Astrocyte (in vitro differentiated cells and primary cell): Measurements from ENCODE around the gene TMEM8B. TPM values are rescaled to one million over a fixed set of nuclear protein-coding genes. Genes with fewer than 3 reads are reported as not detected.

ENCODE experiments used
- DNase-seq: peaks from one replicate; pipeline ENCODE4 v3.0.0-alpha.2; 2010; ENCODE audit warnings: low read depth
- FAIRE-seq: peaks from 2 replicates; lab custom pipeline; 2011; peaks lifted over from hg19 to GRCh38; lab: Jason Lieb, UNC
- H2AFZ ChIP-seq: 2 replicates; pipeline ENCODE4 v1.6.0; 2012; ENCODE audit warnings: low read depth, low read length, inconsistent platforms
- H3K27ac ChIP-seq: 2 replicates; pipeline ENCODE4 v1.5.1; 2011; ENCODE audit warnings: low read depth, low read length, inconsistent platforms
- H3K27me3 ChIP-seq: 2 replicates; pipeline ENCODE4 v1.6.0; 2011; ENCODE audit warnings: low read length, inconsistent platforms; ENCODE audit not compliant: insufficient read depth
- H3K36me3 ChIP-seq: 2 replicates; pipeline ENCODE4 v1.5.1; 2011; ENCODE audit warnings: low read length, inconsistent platforms; ENCODE audit not compliant: insufficient read depth
- H3K4me1 ChIP-seq: 2 replicates; pipeline ENCODE4 v1.5.1; 2011; ENCODE audit warnings: low read length, inconsistent platforms; ENCODE audit not compliant: insufficient read depth
- H3K4me2 ChIP-seq: 2 replicates; pipeline ENCODE4 v1.6.0; 2012; ENCODE audit warnings: low read length, inconsistent platforms
- H3K4me3 ChIP-seq: 2 replicates; pipeline ENCODE4 v1.5.1; 2011; ENCODE audit warnings: low read depth, mild to moderate bottlenecking, low read length, inconsistent platforms; ENCODE audit not compliant: insufficient read depth
- H3K79me2 ChIP-seq: 2 replicates; pipeline ENCODE4 v1.6.0; 2012; ENCODE audit warnings: mild to moderate bottlenecking, low read length, inconsistent platforms; ENCODE audit not compliant: insufficient read depth
- H3K9ac ChIP-seq: 2 replicates; pipeline ENCODE4 v1.6.0; 2012; ENCODE audit warnings: mild to moderate bottlenecking, low read length, inconsistent platforms
- H3K9me3 ChIP-seq: 2 replicates; pipeline ENCODE4 v1.5.1; 2012; ENCODE audit warnings: low read depth, mild to moderate bottlenecking, low read length, inconsistent platforms; ENCODE audit not compliant: insufficient read depth
- H4K20me1 ChIP-seq: 2 replicates; pipeline ENCODE4 v1.6.0; 2012; ENCODE audit warnings: low read length, inconsistent platforms; ENCODE audit not compliant: insufficient read depth
- H3K27ac Mint-ChIP-seq: one replicate; pipeline ENCODE4 v1.8.0; 2021; ENCODE audit warnings: mild to moderate bottlenecking, mixed read lengths; ENCODE audit not compliant: unreplicated experiment
- H3K27me3 Mint-ChIP-seq: one replicate; pipeline ENCODE4 v1.8.0; 2021; ENCODE audit warnings: low read depth, mixed read lengths; ENCODE audit not compliant: unreplicated experiment
- H3K36me3 Mint-ChIP-seq: one replicate; pipeline ENCODE4 v1.8.0; 2021; ENCODE audit warnings: low read depth, mixed read lengths; ENCODE audit not compliant: unreplicated experiment
- H3K4me1 Mint-ChIP-seq: one replicate; pipeline ENCODE4 v1.8.0; 2021; ENCODE audit warnings: low read depth, mixed read lengths; ENCODE audit not compliant: unreplicated experiment
- H3K4me3 Mint-ChIP-seq: one replicate; pipeline ENCODE4 v1.8.0; 2021; ENCODE audit warnings: mild to moderate bottlenecking, moderate library complexity, mixed read lengths; ENCODE audit not compliant: unreplicated experiment
- H3K9me3 Mint-ChIP-seq: one replicate; pipeline ENCODE4 v1.8.0; 2021; ENCODE audit warnings: mild to moderate bottlenecking, mixed read lengths; ENCODE audit not compliant: unreplicated experiment
- CTCF ChIP-seq: IDR thresholded peaks from 2 replicates; pipeline ENCODE4 v1.5.1; 2011; ENCODE audit warnings: low read depth, mild to moderate bottlenecking, inconsistent platforms, low read length, moderate library complexity; ENCODE audit not compliant: insufficient read depth
- EZH2 ChIP-seq: IDR thresholded peaks from 2 replicates; pipeline ENCODE4 v1.6.1; 2012; ENCODE audit warnings: mild to moderate bottlenecking, low read length, inconsistent platforms; ENCODE audit not compliant: insufficient read depth
- total RNA-seq: library from RNA; stranded (reverse); gene quantifications from 2 replicates; pipeline ENCODE4 v1.2.1, GENCODE V29; 2021

Gene TMEM8B
- total RNA-seq, 1 donor from 2014 or later: 8.9 TPM

GRCh38 chr9:35864695-35865255, 35.7 kb downstream of the TMEM8B start:
- H2AFZ ChIP-seq: no peak overlapping the region
- no peak overlapping the region for H3K4me2 ChIP-seq
- no peak overlapping the region for H3K4me3 Mint-ChIP-seq
- DNase-seq: no peak
- no peaks in the 10 kb centered on the region for H3K9me3 ChIP-seq
- no peak overlapping the region for H3K27ac ChIP-seq
- H3K36me3 ChIP-seq: no peaks in the 10 kb centered on the region
- H3K27ac Mint-ChIP-seq: no peak overlapping the region
- peaks cover 2% of the 10 kb centered on the region for H3K9me3 Mint-ChIP-seq
- no peak for TF ChIP-seq CTCF
- no peak for TF ChIP-seq EZH2
- no peaks in the 10 kb centered on the region for H3K4me1 ChIP-seq
- no peaks in the 10 kb centered on the region for H3K79me2 ChIP-seq
- no peaks in the 10 kb centered on the region for H4K20me1 ChIP-seq
- peaks cover 47% of the 10 kb centered on the region for H3K27me3 Mint-ChIP-seq
- H3K9ac ChIP-seq: no peak overlapping the region
- peaks cover 20% of the 10 kb centered on the region for H3K27me3 ChIP-seq
- peaks cover 5% of the 10 kb centered on the region for H3K36me3 Mint-ChIP-seq
- no peak for FAIRE-seq
- no peaks in the 10 kb centered on the region for H3K4me1 Mint-ChIP-seq
- no peak overlapping the region for H3K4me3 ChIP-seq

- no peak overlapping the region for H3K4me2 ChIP-seq
- Mint-ChIP-seq H3K4me3 (no peak overlapping the region), H3K36me3 (peaks cover 5% of the 10 kb centered on the region), H3K4me1 (no peaks in the 10 kb centered on the region), H3K27me3 (peaks cover 24% of the 10 kb centered on the region), H3K27ac (no peak overlapping the region), H3K9me3 (peaks cover 2% of the 10 kb centered on the region)
- no peaks in the 10 kb centered on the region for H3K79me2 ChIP-seq
- no peak for TF ChIP-seq CTCF
- TF ChIP-seq EZH2: no peak
- H4K20me1 ChIP-seq: no peaks in the 10 kb centered on the region
- DNase-seq (no peak), FAIRE-seq (no peak)
- H3K27me3 ChIP-seq: peaks cover 3% of the 10 kb centered on the region
- no peak overlapping the region for H3K9ac ChIP-seq
- H3K4me1 ChIP-seq: no peaks in the 10 kb centered on the region
- no peaks in the 10 kb centered on the region for H3K36me3 ChIP-seq
- H3K9me3 ChIP-seq: no peaks in the 10 kb centered on the region
- no peak overlapping the region for H3K4me3 ChIP-seq
- H3K27ac ChIP-seq: no peak overlapping the region
- no peak overlapping the region for H2AFZ ChIP-seq
These were observed 38.5 kb downstream of the TMEM8B start for GRCh38 chr9:35867538-35867937.

- Histone ChIP-seq H3K4me2 (no peak overlapping the region), H3K9ac (no peak overlapping the region), H3K27ac (no peak overlapping the region), H3K4me1 (no peaks in the 10 kb centered on the region), H3K79me2 (no peaks in the 10 kb centered on the region), H3K9me3 (no peaks in the 10 kb centered on the region), H3K27me3 (peaks cover 3% of the 10 kb centered on the region), H3K4me3 (no peak overlapping the region), H4K20me1 (no peaks in the 10 kb centered on the region), H2AFZ (no peak overlapping the region), H3K36me3 (no peaks in the 10 kb centered on the region)
- DNase-seq (no peak), FAIRE-seq (no peak)
- H3K36me3 Mint-ChIP-seq: peaks cover 5% of the 10 kb centered on the region
- peaks cover 2% of the 10 kb centered on the region for H3K9me3 Mint-ChIP-seq
- H3K27ac Mint-ChIP-seq: no peak overlapping the region
- H3K4me3 Mint-ChIP-seq: no peak overlapping the region
- no peaks in the 10 kb centered on the region for H3K4me1 Mint-ChIP-seq
- H3K27me3 Mint-ChIP-seq: peaks cover 14% of the 10 kb centered on the region
- TF ChIP-seq EZH2 (no peak), CTCF (no peak)
These were observed 39.9 kb downstream of the TMEM8B start for GRCh38 chr9:35868933-35869332.
